PC-3 (cell line): ENCODE measurements around the gene CDK18.

ENCODE experiments used
- EZH2 ChIP-seq: fragments of 300-600 bp; sonication (generic); IDR thresholded peaks from one replicate; pipeline ENCODE4 v1.6.1; 2017; ENCODE audit warnings: antibody characterized with exemption, mild to moderate bottlenecking, low read length; ENCODE audit not compliant: unreplicated experiment
- EZH2phosphoT487 ChIP-seq: fragments of 300-600 bp; sonication (generic); IDR thresholded peaks from 2 replicates; pipeline ENCODE4 v1.6.1; 2018; ENCODE audit warnings: mild to moderate bottlenecking, antibody characterized with exemption, low read length, borderline replicate concordance
- TF ChIP-seq, protein P1 (sequence below): fragments of 300-600 bp; sonication (generic); conservative IDR thresholded peaks from 2 replicates; pipeline ENCODE4 v1.5.1; 2017; ENCODE audit warnings: antibody characterized with exemption, low read depth, mild to moderate bottlenecking, low read length

DNA sequence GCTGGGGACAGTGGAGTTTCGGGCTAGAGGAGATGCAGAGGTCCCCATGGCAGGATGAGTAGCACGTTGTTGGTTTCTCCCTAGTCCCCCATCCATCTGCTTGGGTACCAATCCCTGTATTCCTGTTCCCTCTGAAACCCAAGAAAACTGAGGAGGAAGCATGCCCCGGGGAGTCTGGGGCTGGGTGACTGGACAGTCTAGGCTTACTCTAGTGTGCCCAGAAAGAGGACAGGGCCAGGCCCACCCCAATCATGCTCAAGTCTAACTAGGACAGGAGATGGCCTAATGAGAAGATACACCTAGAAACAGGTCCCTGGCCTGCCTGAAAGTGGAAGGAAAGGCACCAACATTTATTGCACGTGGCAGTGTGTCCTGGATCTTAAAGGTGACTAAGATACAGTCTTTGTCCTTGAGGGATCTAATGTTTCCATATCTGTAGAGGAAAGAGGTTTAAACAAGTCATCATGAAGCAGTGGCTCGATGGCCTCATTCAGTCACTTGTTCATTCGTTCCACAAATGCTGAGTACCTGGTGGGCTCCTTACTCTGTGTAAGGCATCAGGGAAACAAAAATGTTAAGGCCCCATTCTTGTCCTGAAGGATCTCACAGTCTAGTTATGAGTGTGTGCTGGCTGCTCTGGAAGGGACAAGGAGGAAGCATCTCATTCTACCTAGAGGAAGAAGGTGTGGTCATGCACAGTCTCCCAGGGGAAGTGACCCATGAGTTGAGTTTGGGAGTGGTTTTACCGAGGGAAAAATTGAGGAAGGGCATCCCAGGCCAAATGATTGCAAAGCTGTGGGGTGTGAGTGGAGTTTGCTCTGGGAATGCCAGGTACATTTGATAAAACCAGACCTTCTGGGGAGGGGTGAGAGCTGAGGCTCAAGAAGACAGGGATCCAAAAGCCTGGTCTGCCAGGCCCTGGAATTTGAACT lies 10.0 kb downstream of the CDK18 start:
- TF ChIP-seq, protein P1, sequence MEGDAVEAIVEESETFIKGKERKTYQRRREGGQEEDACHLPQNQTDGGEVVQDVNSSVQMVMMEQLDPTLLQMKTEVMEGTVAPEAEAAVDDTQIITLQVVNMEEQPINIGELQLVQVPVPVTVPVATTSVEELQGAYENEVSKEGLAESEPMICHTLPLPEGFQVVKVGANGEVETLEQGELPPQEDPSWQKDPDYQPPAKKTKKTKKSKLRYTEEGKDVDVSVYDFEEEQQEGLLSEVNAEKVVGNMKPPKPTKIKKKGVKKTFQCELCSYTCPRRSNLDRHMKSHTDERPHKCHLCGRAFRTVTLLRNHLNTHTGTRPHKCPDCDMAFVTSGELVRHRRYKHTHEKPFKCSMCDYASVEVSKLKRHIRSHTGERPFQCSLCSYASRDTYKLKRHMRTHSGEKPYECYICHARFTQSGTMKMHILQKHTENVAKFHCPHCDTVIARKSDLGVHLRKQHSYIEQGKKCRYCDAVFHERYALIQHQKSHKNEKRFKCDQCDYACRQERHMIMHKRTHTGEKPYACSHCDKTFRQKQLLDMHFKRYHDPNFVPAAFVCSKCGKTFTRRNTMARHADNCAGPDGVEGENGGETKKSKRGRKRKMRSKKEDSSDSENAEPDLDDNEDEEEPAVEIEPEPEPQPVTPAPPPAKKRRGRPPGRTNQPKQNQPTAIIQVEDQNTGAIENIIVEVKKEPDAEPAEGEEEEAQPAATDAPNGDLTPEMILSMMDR: no peak
- TF ChIP-seq EZH2phosphoT487: no peak
- no peak for TF ChIP-seq EZH2
